SH-SY5Y (cell line): ENCODE data around the gene MMP24OS.

Experiments used
- GATA2 ChIP-seq: IDR thresholded peaks from 2 replicates; pipeline ENCODE4 v1.6.1; 2011; ENCODE audit warnings: mild to moderate bottlenecking, low read depth, low read length
- GATA3 ChIP-seq: IDR thresholded peaks from 2 replicates; pipeline ENCODE4 v1.6.1; 2011; ENCODE audit warnings: low read depth, mild to moderate bottlenecking, low read length, moderate library complexity

DNA sequence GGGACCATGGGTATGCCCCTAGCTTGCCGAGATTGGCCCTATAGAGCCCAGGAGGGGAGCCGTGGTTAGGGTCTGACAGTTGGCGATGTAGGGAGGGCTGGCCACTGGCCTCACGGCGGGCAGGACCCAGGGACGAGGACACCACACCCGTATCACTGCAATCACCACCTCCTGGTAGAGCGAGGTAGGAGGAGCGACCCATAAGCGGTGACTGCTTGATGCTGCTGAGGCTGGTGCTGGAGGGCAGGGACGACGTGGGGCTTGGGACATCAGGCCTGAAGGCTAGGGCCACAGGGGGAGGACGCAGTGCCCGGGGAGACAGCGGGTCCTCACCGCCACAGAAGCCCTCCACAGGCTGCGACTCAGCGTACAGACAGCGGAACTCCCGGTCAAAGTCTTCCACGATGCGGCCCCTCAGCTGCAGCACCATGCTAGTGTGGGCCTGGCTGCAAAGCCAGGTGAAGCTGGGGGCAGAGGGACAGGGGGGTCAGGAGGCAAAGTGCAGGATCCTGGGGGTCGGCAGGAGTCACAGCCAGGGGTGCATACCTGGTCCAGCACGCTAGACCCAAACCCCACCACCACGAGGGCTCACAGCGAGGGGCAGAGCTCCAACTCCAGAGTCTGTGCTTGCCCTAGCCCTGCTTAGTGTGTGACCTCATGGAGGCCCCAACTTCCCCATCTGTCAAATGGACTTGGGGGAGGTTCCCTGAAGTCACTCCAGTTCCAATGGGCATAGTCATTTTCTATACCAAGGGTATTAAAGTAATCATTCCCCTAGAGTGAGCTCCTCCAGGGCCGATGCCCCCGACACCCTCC, 9.8 kb upstream of the MMP24OS start:
- TF ChIP-seq GATA3, result no peak
- TF ChIP-seq GATA2, result no peak
